Progenitor cell of endocrine pancreas (in vitro differentiated cells): ENCODE results near the gene OR56B1. TPM values are rescaled to one million over a fixed set of nuclear protein-coding genes. Genes with fewer than 3 reads are reported as not detected.
"Not testable (repeated sequence)": the region's sequence is repeated elsewhere in the genome, so short reads cannot be mapped to it uniquely, and the experiment has no call there.

Source experiments
- DNase-seq: peaks from one replicate; pipeline ENCODE4 v3.0.0; 2021; ENCODE audit warnings: low spot score; ENCODE audit not compliant: unreplicated experiment
- H3K27ac Mint-ChIP-seq: 2 replicates; pipeline ENCODE4 v1.8.0; 2021; ENCODE audit warnings: mild to moderate bottlenecking, moderate library complexity, mixed read lengths
- H3K27me3 Mint-ChIP-seq: 2 replicates; pipeline ENCODE4 v1.8.0; 2021; ENCODE audit warnings: mixed read lengths
- H3K36me3 Mint-ChIP-seq: 2 replicates; pipeline ENCODE4 v1.8.0; 2022; ENCODE audit warnings: mixed read lengths; ENCODE audit not compliant: insufficient read depth
- H3K4me1 Mint-ChIP-seq: 2 replicates; pipeline ENCODE4 v1.8.0; 2021; ENCODE audit warnings: low read depth, mixed read lengths
- H3K4me3 Mint-ChIP-seq: 2 replicates; pipeline ENCODE4 v1.8.0; 2021; ENCODE audit warnings: low read depth, mild to moderate bottlenecking, moderate library complexity, mixed read lengths
- H3K9me3 Mint-ChIP-seq: 2 replicates; pipeline ENCODE4 v1.8.0; 2021; ENCODE audit warnings: low read depth, mixed read lengths
- CTCF ChIP-seq: fragments of 200-600 bp; sonication (generic); IDR thresholded peaks from one replicate; pipeline ENCODE4 v1.5.0; 2021; ENCODE audit warnings: antibody characterized with exemption, mild to moderate bottlenecking; ENCODE audit not compliant: unreplicated experiment
- long read RNA-seq: library from polyadenylated mRNA; unstranded; transcript quantifications from one replicate; pipeline ENCODE4 v2.0.0, GENCODE V29; 2020
- total RNA-seq: library from RNA; stranded (reverse); gene quantifications from 2 replicates; pipeline ENCODE4 v1.2.1, GENCODE V29; 2021

Gene OR56B1
- not detected in 2 replicates for total RNA-seq
- long read RNA-seq: 0 reads

- TF ChIP-seq CTCF: no peak
- H3K27me3 Mint-ChIP-seq: no peaks in the 10 kb centered on the region
- no peaks in the 10 kb centered on the region for H3K36me3 Mint-ChIP-seq
- no peak within 1 kb of the TSS for H3K27ac Mint-ChIP-seq
- no peaks in the 10 kb centered on the region for H3K4me1 Mint-ChIP-seq
- no peak within 1 kb of the TSS for H3K4me3 Mint-ChIP-seq
- no peak for DNase-seq
- H3K9me3 Mint-ChIP-seq: no peaks in the 10 kb centered on the region
Observed at GRCh38 chr11:5736396-5736795, at the start of gene OR56B1. OR56B1 (plus strand) TSS chr11:5736448; CDS start chr11:5736517, 69 bp downstream.

- peaks cover 2% of the 10 kb centered on the region for H3K36me3 Mint-ChIP-seq
- no peak overlapping the region for H3K27ac Mint-ChIP-seq
- H3K4me1 Mint-ChIP-seq: peaks cover 19% of the 10 kb centered on the region
- DNase-seq: no peak
- TF ChIP-seq CTCF: no peak
- H3K27me3 Mint-ChIP-seq: no peaks in the 10 kb centered on the region
- H3K9me3 Mint-ChIP-seq: peaks cover 5% of the 10 kb centered on the region
- H3K4me3 Mint-ChIP-seq: no peak overlapping the region
Observed at GRCh38 chr11:5688482-5688881, 47.8 kb upstream of the OR56B1 start.

GRCh38 chr11:5689551-5689983 lies 46.7 kb upstream of the OR56B1 start, which contains the start of gene TRIM22:
TRIM22 (plus strand) TSS chr11:5689790; CDS start chr11:5696233, 6,443 bp downstream.
- no peak for TF ChIP-seq CTCF
- Mint-ChIP-seq H3K4me1 (peaks cover 10% of the 10 kb centered on the region), H3K4me3 (no peak within 1 kb of the TSS), H3K27me3 (no peaks in the 10 kb centered on the region), H3K36me3 (no peaks in the 10 kb centered on the region), H3K27ac (peak within 1 kb of the TSS; percentile 38), H3K9me3 (peaks cover 5% of the 10 kb centered on the region)
- no peak for DNase-seq

GRCh38 chr11:5690216-5690615 lies 46.0 kb upstream of the OR56B1 start:
- TF ChIP-seq CTCF: no peak
- Mint-ChIP-seq H3K4me1 (peaks cover 5% of the 10 kb centered on the region), H3K4me3 (no peak overlapping the region), H3K36me3 (no peaks in the 10 kb centered on the region), H3K27me3 (no peaks in the 10 kb centered on the region), H3K9me3 (peaks cover 5% of the 10 kb centered on the region), H3K27ac (no peak overlapping the region)
- no peak for DNase-seq

- no peak overlapping the region for H3K4me3 Mint-ChIP-seq
Observed at GRCh38 chr11:5690736-5691135, 45.5 kb upstream of the OR56B1 start.

GRCh38 chr11:5691238-5691963 lies 44.8 kb upstream of the OR56B1 start:
- not testable (repeated sequence) for H3K27ac Mint-ChIP-seq, H3K4me1 Mint-ChIP-seq, DNase-seq, H3K27me3 Mint-ChIP-seq, H3K9me3 Mint-ChIP-seq, H3K4me3 Mint-ChIP-seq, H3K36me3 Mint-ChIP-seq

More at GRCh38 chr11:5690736-5691135, 45.5 kb upstream of the OR56B1 start:
- Mint-ChIP-seq H3K4me1 (peaks cover 4% of the 10 kb centered on the region), H3K27ac (no peak overlapping the region), H3K36me3 (no peaks in the 10 kb centered on the region), H3K9me3 (peaks cover 5% of the 10 kb centered on the region), H3K27me3 (no peaks in the 10 kb centered on the region)
- no peak for TF ChIP-seq CTCF
- DNase-seq: no peak
